Activated CD4-positive, alpha-beta memory T cell treated with anti-CD3 and anti-CD28 coated beads for 36 hours (primary cell): ENCODE measurements around the gene RGS13. TPM values are rescaled to one million over a fixed set of nuclear protein-coding genes. Genes with fewer than 3 reads are reported as not detected.

Experiments
- total RNA-seq, 2 experiments: library from RNA; stranded (reverse); gene quantifications; one replicate each; pipeline ENCODE4 v1.2.3, GENCODE V29; 2021

RGS13 gene
- total RNA-seq, 2 experiments from 2014 or later, result not detected

Other genes starting within 250 kb of the RGS13 start
- gene RGS1, start 60.4 kb upstream of the RGS13 start, total RNA-seq, result 10 to 100 TPM; 23.5 to 27.1 TPM
- 1 to 10 TPM; 5.4 to 6.4 TPM for gene RGS2, start 172.9 kb downstream of the RGS13 start, total RNA-seq